ENCODE results near the gene PRR33.

- TF ChIP-seq CTCF (IDR thresholded peaks at IDR 0.05; ENCODE audit: insufficient read depth, low read depth, low read length) (no peak), EZH2 (IDR thresholded peaks at IDR 0.05; ENCODE audit: insufficient read depth, low read length) (no peak)
Observed at GRCh38 chr11:1851468-1852180, 40.1 kb downstream of the PRR33 start.

Data from astrocyte (in vitro differentiated cells and primary cell).